LHCN-M2 (cell line): ENCODE measurements around the gene SPINDOC. TPM values are rescaled to one million over a fixed set of nuclear protein-coding genes. Genes with fewer than 3 reads are reported as not detected.

Source experiments
- DNase-seq: peaks from one replicate; pipeline ENCODE4 v3.0.0-alpha.2; 2012; ENCODE audit warnings: low read depth
- total RNA-seq: library from RNA; depleted of rRNA; stranded (reverse); fragments of >200 nt; gene quantifications from 2 replicates; pipeline ENCODE4 v1.2.3, GENCODE V29; 2014

SPINDOC gene
- total RNA-seq, 1 experiment from 2014 or later: 33.8 TPM

GRCh38 chr11:63832336-63832735 is 19.1 kb downstream of the SPINDOC start:
- DNase-seq: no peak

- DNase-seq: no peak
Measured at GRCh38 chr11:63833048-63833447, 19.8 kb downstream of the SPINDOC start.

- DNase-seq: no peak
Measured at GRCh38 chr11:63834535-63835157, 21.4 kb downstream of the SPINDOC start.

GRCh38 chr11:63835158-63835545 is 21.9 kb downstream of the SPINDOC start:
- DNase-seq: no peak

GRCh38 chr11:63837027-63837688 is 23.9 kb downstream of the SPINDOC start:
- DNase-seq: peak; percentile 69

- no peak for DNase-seq
Measured at GRCh38 chr11:63837739-63838138, 24.5 kb downstream of the SPINDOC start.

GRCh38 chr11:63838150-63838677 is 25.0 kb downstream of the SPINDOC start:
- no peak for DNase-seq

GRCh38 chr11:63838678-63839507 is 25.6 kb downstream of the SPINDOC start, which contains the start of gene MARK2:
TSS of gene MARK2 (plus strand) at chr11:63839110. CDS start at chr11:63839507, 397 bp downstream.
- DNase-seq: peak; percentile 97

- DNase-seq: no peak
Measured at GRCh38 chr11:63839508-63840355, 26.5 kb downstream of the SPINDOC start.

GRCh38 chr11:63840356-63841060 is 27.3 kb downstream of the SPINDOC start:
- no peak for DNase-seq

- DNase-seq: peak; percentile 48
Measured at GRCh38 chr11:63841554-63841953, 28.3 kb downstream of the SPINDOC start.

- no peak for DNase-seq
Measured at GRCh38 chr11:63843041-63843440, 29.8 kb downstream of the SPINDOC start.

GRCh38 chr11:63844836-63845235 is 31.6 kb downstream of the SPINDOC start:
- DNase-seq: no peak

GRCh38 chr11:63845303-63845702 is 32.0 kb downstream of the SPINDOC start:
- peak; percentile 58 for DNase-seq

GRCh38 chr11:63845911-63846310 is 32.7 kb downstream of the SPINDOC start:
- no peak for DNase-seq

GRCh38 chr11:63846897-63847296 is 33.6 kb downstream of the SPINDOC start:
- DNase-seq: no peak

- no peak for DNase-seq
Measured at GRCh38 chr11:63847363-63847762, 34.1 kb downstream of the SPINDOC start.

GRCh38 chr11:63849691-63850090 is 36.4 kb downstream of the SPINDOC start:
- DNase-seq: no peak

GRCh38 chr11:63850920-63851319 is 37.7 kb downstream of the SPINDOC start:
- no peak for DNase-seq

- no peak for DNase-seq
Measured at GRCh38 chr11:63851364-63851763, 38.1 kb downstream of the SPINDOC start.

GRCh38 chr11:63853476-63853875 is 40.2 kb downstream of the SPINDOC start:
- DNase-seq: no peak
